Fibroblast of peridontal ligament (primary cell): ENCODE data around the gene ABL1.
"Not testable (repeated sequence)": the region's sequence is repeated elsewhere in the genome, so short reads cannot be mapped to it uniquely, and the experiment has no call there.

Experiments
- DNase-seq: peaks from one replicate; pipeline ENCODE4 v3.0.0-alpha.2; 2010; ENCODE audit errors: extremely low read depth

ABL1 gene

GRCh38 chr9:130825351-130825651 is 9.8 kb upstream of the ABL1 start:
- no peak for DNase-seq

DNA sequence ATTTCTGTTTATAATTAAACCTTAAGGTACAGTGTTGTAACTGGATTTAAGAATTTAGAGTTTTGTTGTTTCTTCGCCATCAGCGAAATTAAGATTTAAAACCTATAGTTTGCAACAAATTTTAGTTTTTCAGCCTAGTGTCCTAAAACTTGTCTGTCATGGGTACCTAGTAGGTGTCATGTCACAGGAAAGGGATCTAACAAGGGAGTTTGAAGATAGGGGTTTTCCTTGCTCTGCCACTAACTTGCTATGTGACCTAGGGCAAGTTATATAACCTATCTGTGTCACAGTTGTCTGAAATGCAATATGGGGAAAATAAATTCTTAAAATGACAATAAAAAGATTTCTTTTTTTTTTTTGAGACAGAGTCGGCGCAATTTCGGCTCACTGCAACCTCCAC is 9.2 kb upstream of the ABL1 start:
- DNase-seq: no peak

DNA sequence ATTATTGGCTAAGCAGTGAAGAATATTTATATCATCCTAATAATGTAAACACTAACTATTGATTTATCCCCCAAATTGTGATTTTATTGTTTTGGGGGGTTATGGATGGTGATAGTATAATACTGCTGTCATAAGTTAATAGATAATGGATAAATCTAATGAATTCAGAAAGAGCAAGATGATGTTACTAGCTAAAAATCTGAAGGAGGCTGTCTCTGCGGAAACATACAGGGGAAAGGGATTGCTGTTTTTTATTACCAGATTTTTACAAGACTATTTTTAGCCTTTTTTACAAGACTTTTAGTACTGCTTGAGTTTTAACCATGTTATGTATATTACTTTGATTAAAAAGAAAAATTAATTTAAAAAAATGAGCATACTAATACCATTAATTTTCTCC is 5.3 kb upstream of the ABL1 start:
- DNase-seq: no peak

GRCh38 chr9:130830231-130830760 is 4.8 kb upstream of the ABL1 start:
- peak; percentile 39 for DNase-seq

GRCh38 chr9:130831077-130831476 is 4.0 kb upstream of the ABL1 start:
- DNase-seq: no peak

- peak; percentile 53 for DNase-seq
Observed at GRCh38 chr9:130833031-130833990, 1.7 kb upstream of the ABL1 start.

GRCh38 chr9:130835441-130836298 is 616 bp downstream of the ABL1 start:
- peak; percentile 78 for DNase-seq

DNA sequence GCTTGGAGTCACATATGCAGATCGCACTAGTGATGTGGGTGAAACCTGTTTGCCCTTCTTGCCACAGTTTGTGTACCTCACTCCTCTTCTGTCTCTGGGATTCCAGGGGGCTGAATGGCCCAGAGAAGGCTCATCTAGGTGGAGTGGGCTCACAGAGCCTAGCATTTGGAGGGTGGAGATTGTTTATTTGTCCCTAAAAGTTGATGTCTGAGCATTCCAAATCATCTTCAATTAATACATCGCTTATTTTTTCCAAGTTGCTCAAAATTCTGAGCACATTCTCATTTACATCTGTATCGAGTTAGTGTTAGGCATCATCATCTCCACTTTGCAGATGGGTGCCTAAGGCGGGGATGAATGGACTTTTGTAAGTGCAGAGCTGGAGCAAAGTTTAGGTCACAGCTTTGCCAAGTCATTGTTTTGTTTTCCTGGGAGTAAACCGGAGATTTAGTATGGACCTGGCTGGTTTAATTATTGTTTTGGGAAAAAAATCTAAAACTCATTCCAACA is 2.0 kb downstream of the ABL1 start:
- peak; percentile 86 for DNase-seq

DNA sequence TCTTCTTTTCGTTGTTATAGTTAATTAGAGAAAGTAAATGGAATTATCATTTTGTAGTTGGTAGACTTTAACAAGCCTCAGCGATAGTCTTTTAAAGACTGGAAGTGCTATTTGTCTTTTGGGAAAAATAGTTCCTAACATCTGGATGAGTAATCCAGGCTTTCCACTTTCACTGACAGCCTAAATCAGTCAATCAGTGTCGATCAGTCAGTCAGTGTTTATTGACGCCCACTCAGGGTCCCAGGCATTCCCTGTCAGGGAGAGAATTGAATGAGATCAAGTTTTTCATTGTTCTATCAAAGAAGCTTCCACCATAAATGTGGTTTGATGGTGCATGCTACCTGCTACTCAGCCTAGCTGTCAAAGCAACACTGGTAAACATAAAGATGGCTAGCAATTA is 2.6 kb downstream of the ABL1 start:
- no peak for DNase-seq

- no peak for DNase-seq
Observed at GRCh38 chr9:130839132-130840111, 4.4 kb downstream of the ABL1 start.

GRCh38 chr9:130842545-130842944 is 7.5 kb downstream of the ABL1 start:
- no peak for DNase-seq

DNA sequence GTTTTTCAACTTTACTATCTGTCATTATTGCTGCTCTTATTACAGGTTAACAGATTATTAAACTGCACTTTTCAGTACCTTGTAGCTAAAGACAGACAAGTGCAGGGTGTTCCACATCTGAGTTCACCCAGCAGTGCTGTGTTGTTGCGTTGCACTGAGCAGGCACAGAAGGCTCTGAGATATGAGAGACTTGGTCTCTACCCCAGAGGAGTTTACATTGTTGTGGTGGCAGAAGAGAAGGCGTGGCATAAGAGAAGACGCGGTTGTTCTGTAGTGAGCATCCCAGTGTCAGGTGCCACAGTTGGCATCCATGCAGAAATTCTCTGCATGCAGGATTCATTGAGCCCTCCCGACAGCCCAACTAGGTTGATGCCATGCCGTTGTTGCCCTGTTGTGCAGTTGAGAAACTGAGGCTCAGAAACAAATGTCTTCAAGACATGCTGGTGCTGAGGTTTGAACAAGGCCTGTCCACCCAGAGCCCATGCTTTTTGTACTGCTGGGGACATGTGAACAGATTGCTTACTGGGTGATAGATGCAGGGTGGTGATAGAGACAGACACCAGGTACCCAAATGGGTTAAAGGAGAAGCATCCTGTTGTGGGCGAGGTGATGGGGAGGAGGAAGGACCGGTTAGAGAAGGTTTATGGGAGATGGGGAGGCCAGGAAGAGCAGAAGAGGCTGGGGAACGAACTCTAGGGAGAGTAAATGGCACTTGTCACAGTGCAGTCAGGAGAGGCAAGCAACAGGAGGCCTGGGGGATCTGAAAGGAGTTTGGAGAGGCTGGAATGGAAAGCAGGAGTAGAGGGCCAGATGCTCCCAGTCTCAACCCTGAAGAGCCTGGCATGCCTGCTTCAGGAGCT is 8.2 kb downstream of the ABL1 start:
- DNase-seq: no peak

DNA sequence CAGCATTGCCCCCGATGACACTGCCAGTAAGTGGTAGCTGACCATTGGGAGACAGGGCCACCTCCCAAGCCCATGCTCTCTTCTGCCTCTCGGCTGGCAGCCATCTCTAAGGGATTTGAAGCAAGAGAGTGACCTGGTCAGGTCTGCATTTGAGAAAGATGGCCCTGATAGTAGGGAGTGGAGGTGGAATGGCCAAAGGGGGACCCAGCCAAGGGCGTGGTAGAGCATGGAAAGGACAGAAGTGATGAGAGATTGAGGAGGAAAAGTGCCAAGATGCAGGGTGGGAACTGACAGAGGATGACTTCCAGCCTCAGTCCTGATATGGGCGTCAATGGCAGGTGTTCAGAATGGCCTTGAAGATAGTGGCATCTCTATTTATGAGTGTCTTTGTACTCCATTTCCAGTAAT is 9.0 kb downstream of the ABL1 start:
- no peak for DNase-seq

- DNase-seq: no peak
Observed at GRCh38 chr9:130845254-130845653, 10.2 kb downstream of the ABL1 start.

DNA sequence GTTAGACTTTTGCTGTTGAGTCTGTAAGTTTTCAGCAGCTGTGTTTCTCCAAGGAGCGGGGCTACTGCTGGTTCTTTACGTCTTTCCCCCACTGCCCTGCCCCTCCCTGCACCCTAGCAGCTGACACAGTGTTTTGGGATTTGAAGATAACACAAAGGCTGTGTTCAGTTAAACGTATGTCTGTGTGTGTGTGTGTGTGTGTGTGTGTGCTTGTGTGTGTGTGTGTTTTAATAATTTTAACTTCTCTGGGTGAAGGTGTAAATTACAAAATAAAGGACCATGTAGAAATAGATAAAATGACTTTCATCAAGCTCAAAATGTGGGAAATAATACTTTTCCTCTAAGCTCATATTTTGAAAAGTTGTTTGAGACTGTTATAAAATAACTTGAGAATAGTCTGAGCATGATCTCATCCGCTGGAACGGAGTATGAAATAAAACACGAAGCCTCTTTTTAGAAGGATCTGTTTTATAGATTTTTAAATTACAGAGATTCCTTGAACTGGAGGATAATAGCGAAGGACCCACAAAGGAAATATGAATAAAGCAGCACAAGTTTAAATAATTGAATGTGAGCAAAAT is 10.9 kb downstream of the ABL1 start:
- DNase-seq: peak; percentile 86

- DNase-seq: peak; percentile 80
Observed at GRCh38 chr9:130846487-130847305, 11.6 kb downstream of the ABL1 start.

DNA sequence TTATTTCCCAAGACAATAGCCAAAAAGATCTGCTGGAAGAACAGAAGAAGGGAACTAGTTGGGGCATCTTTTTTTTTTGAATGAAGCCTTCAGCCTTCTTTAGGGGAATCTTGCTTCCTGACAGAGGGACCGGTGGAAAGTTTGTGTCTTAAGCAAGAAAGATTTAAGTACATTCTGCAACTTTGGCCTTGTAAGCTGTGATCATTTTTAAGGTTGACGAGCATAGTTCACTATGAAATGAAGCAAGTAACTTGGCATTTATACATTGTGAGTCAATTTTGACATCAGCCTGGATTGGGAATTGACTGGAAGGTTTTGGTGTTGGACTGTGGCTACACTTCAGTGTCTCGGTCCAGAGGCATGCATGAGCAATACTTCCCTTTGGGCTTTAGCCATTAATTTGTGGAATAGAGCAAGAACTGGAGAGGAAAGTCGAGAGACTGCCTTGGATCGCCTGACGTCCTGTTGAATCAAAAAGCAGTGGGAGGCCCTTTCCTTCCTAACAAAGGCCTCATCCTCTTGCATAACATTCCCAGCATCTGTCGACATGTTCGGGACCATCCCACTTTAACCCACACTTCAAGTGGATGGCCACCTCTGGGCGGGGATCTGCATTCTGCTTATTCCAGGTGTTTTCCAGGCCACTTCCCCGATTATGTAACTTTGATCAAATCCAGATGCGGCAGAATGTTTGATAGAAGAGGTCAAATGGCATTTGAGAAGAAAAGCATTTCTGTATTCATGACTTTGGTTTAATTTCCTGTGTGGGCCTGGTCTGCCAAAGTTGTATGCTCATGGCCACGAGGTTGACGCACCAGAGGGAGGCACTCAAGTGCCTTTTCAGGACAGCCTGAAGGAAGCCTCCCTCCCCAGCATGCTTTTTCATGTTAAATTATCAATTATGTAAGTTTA is 12.5 kb downstream of the ABL1 start:
- peak; percentile 100 for DNase-seq

DNA sequence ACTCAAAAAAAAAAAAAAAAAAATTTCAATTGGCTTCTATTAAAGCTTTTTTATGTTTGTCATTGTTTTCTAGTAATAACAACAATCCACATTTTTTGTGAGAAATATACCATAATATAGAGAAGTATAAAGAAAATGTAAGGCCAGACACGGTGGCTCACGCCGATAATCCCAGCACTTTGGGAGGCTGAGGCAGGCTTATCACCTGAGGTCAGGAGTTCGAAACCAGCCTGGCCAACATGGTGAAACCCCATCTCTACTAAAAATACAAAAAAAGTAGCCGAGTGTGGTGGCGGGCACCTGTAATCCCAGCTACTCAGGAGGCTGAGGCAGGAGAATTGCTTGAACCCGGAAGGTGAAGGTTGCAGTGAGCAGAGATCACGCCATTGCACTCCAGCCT is 13.5 kb downstream of the ABL1 start:
- DNase-seq: not testable (repeated sequence)
